Measurements from ENCODE around the gene SYT7. TPM values are rescaled to one million over a fixed set of nuclear protein-coding genes. Genes with fewer than 3 reads are reported as not detected.
A peak's percentile ranks its signal among the peaks of the same experiment; 100 is the strongest.

The SYT7 gene
- total RNA-seq, 2 experiments from 2014 or later = not detected

DNA sequence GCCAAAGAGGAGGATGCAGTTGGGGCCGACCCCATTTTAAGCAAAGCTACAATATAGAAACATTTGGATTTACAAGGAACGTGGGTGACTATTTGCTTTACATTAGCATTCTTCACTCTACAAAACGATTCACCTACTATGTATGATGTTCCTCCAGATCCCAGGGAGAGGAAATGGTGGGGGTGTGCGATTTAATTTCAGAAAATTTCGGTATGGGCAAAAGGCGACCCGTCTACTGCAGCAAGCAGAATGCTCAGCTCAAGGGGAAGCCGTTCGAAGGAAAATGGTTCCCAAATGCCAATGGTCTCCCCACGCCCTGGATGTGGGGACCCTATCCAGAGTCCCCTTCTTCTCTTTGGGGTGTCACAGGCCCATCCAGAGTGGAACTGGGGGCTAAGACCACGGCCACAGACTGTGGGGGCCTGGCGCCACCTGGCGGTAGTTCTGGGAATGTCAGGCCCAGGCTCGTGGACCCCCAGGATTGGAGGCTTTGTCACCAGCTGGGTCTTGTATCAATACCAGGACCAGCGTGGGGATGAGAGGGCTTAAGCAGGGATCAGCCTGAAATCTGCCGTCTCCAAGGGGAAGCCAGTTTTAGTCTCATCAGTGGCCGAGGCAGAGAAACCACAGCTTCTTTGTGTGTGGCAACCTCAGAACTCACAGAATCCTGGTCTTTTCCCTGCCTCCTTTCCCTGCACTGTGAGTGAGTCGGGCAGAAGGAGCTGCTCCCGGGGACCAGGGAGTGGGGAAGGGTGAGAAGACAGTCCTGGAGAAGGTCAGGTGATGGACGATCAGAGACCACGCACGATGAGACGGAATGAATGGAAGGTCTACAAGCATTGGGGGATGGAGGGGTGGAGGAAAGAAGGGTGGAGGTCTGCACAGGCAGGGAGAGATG, 64.0 kb downstream of the SYT7 start:
- Mint-ChIP-seq H3K9me3 (no peaks in the 10 kb centered on the region), H3K27ac (no peak overlapping the region), H3K4me1 (ENCODE audit: low read depth) (peaks cover 9% of the 10 kb centered on the region), H3K4me3 (peak overlapping the region; percentile 39), H3K36me3 (ENCODE audit: low read depth) (no peaks in the 10 kb centered on the region), H3K27me3 (peaks cover 42% of the 10 kb centered on the region)
- Histone ChIP-seq H3K27ac (ENCODE audit: low read depth in 1 of 2, low read length in 2 of 2) (no peak overlapping the region), H3K4me1 (ENCODE audit: insufficient read depth, low read length) (peaks cover 13% of the 10 kb centered on the region), H3K4me3 (ENCODE audit: low read length) (peak overlapping the region; percentile 2), H3K9me3 (ENCODE audit: control insufficient read depth in 1 of 2, insufficient read depth in 1 of 2, low read length in 2 of 2) (peaks cover 0 to 6% of the 10 kb centered on the region in 2 experiments), H3K27me3 (ENCODE audit: control insufficient read depth in 1 of 2, insufficient read depth in 2 of 2, low read length in 2 of 2) (peaks cover 18% of the 10 kb centered on the region in 2 experiments), H3K36me3 (ENCODE audit: insufficient read depth, low read length) (no peaks in the 10 kb centered on the region)
- intact Hi-C loops (cut with DNase I, micrococcal nuclease) = loop anchor here (1.0 to 5.0 kb wide), 3 partner anchors 40 to 180 kb away; no protein-coding TSS in a partner anchor
- peak; percentile 71 for ATAC-seq (ENCODE audit: poor library complexity)
- TF ChIP-seq, protein P1, sequence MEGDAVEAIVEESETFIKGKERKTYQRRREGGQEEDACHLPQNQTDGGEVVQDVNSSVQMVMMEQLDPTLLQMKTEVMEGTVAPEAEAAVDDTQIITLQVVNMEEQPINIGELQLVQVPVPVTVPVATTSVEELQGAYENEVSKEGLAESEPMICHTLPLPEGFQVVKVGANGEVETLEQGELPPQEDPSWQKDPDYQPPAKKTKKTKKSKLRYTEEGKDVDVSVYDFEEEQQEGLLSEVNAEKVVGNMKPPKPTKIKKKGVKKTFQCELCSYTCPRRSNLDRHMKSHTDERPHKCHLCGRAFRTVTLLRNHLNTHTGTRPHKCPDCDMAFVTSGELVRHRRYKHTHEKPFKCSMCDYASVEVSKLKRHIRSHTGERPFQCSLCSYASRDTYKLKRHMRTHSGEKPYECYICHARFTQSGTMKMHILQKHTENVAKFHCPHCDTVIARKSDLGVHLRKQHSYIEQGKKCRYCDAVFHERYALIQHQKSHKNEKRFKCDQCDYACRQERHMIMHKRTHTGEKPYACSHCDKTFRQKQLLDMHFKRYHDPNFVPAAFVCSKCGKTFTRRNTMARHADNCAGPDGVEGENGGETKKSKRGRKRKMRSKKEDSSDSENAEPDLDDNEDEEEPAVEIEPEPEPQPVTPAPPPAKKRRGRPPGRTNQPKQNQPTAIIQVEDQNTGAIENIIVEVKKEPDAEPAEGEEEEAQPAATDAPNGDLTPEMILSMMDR (IDR thresholded peaks at IDR 0.05) = peak; percentile 99
- POLR2A ChIA-PET = no interaction called here
- peak; percentile 27 to 69 (median 47) for DNase-seq
- CTCF ChIA-PET = interaction anchor here (0.8 to 1.5 kb wide), 9 partner anchors 11 to 742 kb away, joined by 3 to 5 read pairs (median 4); no protein-coding TSS in a partner anchor

DNA sequence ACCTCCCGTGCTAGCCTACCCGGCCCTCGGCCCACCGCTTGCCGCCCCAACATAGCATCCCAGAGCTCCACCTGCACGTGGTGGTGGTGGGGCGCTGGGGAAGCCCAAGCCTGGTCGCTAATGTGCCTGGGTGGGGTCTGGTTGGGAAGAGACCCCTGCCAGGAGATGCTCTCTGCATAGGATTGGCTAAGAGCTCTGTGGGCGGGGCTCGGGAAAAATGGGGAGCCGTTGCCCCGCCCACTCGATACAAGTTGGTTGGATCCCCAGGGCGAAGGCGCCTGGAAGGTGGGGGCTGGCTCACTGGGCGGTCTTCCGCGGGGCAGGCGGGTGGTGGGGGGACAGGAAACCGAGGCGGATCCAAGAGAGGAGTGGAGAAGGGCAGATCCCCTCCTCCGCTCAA, 64.7 kb downstream of the SYT7 start:
- peak overlapping the region; percentile 2 for H3K4me3 ChIP-seq (ENCODE audit: low read length)
- intact Hi-C loops (cut with DNase I, micrococcal nuclease) = loop anchor here in 1 of 2 experiments (5.0 kb wide), 1 partner anchor 179 kb away; no protein-coding TSS in a partner anchor
- peaks cover 18 to 23% of the 10 kb centered on the region in 2 experiments for H3K27me3 ChIP-seq (ENCODE audit: control insufficient read depth in 1 of 2, insufficient read depth in 2 of 2, low read length in 2 of 2)
- H3K4me3 Mint-ChIP-seq = no peak overlapping the region
- no peak overlapping the region for H3K27ac ChIP-seq (ENCODE audit: low read depth in 1 of 2, low read length in 2 of 2)
- ChIA-PET CTCF (interaction anchor here (1.1 to 1.5 kb wide), 6 partner anchors 14 to 741 kb away, joined by 3 to 5 read pairs (median 4); no protein-coding TSS in a partner anchor), POLR2A (no interaction called here)
- H3K36me3 ChIP-seq (ENCODE audit: insufficient read depth, low read length) = no peaks in the 10 kb centered on the region
- TF ChIP-seq, protein P1 (IDR thresholded peaks at IDR 0.05) = no peak
- H3K4me1 Mint-ChIP-seq (ENCODE audit: low read depth) = peaks cover 9% of the 10 kb centered on the region
- no peak overlapping the region for H3K27ac Mint-ChIP-seq
- DNase-seq (peak in 1 of 14 experiments; percentile 8), ATAC-seq (ENCODE audit: poor library complexity) (no peak)
- peaks cover 48% of the 10 kb centered on the region for H3K27me3 Mint-ChIP-seq
- no peaks in the 10 kb centered on the region for H3K9me3 Mint-ChIP-seq
- peaks cover 0 to 6% of the 10 kb centered on the region in 2 experiments for H3K9me3 ChIP-seq (ENCODE audit: control insufficient read depth in 1 of 2, insufficient read depth in 1 of 2, low read length in 2 of 2)
- H3K4me1 ChIP-seq (ENCODE audit: insufficient read depth, low read length) = peaks cover 13% of the 10 kb centered on the region
- no peaks in the 10 kb centered on the region for H3K36me3 Mint-ChIP-seq (ENCODE audit: low read depth)

DNA sequence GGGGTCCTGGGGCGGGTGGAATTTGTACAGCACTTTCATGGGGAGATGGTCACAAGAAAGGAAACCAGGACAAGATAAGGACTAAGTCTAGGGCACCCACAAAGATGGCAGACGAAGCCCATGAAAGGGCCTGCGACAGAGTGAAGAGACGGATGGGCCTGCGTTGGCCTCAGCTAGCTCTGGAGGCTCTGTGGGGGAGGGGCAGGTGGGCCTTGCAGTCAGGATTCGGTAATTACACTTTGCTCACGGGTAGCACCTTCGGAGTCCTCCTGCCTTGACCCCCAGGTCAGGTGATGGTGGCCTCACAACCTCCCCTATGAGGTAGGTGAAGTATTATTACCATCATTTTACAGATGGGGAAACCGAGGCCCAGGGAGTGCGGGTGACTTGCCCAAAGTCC, 65.2 kb downstream of the SYT7 start:
- Mint-ChIP-seq H3K27me3 (peaks cover 53% of the 10 kb centered on the region), H3K4me3 (no peak overlapping the region), H3K27ac (no peak overlapping the region), H3K9me3 (no peaks in the 10 kb centered on the region), H3K4me1 (ENCODE audit: low read depth) (peaks cover 9% of the 10 kb centered on the region), H3K36me3 (ENCODE audit: low read depth) (no peaks in the 10 kb centered on the region)
- Histone ChIP-seq H3K4me1 (ENCODE audit: insufficient read depth, low read length) (peaks cover 13% of the 10 kb centered on the region), H3K27ac (ENCODE audit: low read depth in 1 of 2, low read length in 2 of 2) (no peak overlapping the region), H3K9me3 (ENCODE audit: control insufficient read depth in 1 of 2, insufficient read depth in 1 of 2, low read length in 2 of 2) (peaks cover 0 to 6% of the 10 kb centered on the region in 2 experiments), H3K36me3 (ENCODE audit: insufficient read depth, low read length) (no peaks in the 10 kb centered on the region), H3K27me3 (ENCODE audit: control insufficient read depth in 1 of 2, insufficient read depth in 2 of 2, low read length in 2 of 2) (peaks cover 21 to 28% of the 10 kb centered on the region in 2 experiments), H3K4me3 (ENCODE audit: low read length) (no peak overlapping the region)
- no peak for ATAC-seq (ENCODE audit: poor library complexity)
- no peak for DNase-seq
- ChIA-PET POLR2A (no interaction called here), CTCF (interaction anchor here (1.5 kb wide), 1 partner anchor 740 kb away, joined by 3 read pairs; no protein-coding TSS in a partner anchor)
- intact Hi-C loops (cut with DNase I, micrococcal nuclease) = loop anchor here in 1 of 2 experiments (5.0 kb wide), 1 partner anchor 178 kb away; no protein-coding TSS in a partner anchor
- TF ChIP-seq, protein P1 (IDR thresholded peaks at IDR 0.05) = no peak

Data from CD4-positive, alpha-beta T cell (primary cell).